ENCODE measurements around the gene GOLGA6L4.
"Not testable (repeated sequence)": the region's sequence is repeated elsewhere in the genome, so short reads cannot be mapped to it uniquely, and the experiment has no call there.

GRCh38 chr15:84199865-84200264 is 35.7 kb upstream of the GOLGA6L4 start:
- TF ChIP-seq POLR2AphosphoS5 (IDR thresholded peaks at IDR 0.05); CTCF (IDR thresholded peaks at IDR 0.05; ENCODE audit: poor library complexity, severe bottlenecking); EZH2 (IDR thresholded peaks at IDR 0.05; ENCODE audit: borderline replicate concordance, insufficient read depth, low read length, poor library complexity, severe bottlenecking); TAF1 (IDR thresholded peaks at IDR 0.05; ENCODE audit: low read depth); EP300 (conservative IDR thresholded peaks at IDR 0.05; ENCODE audit: poor library complexity, severe bottlenecking); MXI1 (conservative IDR thresholded peaks at IDR 0.05; ENCODE audit: poor library complexity, severe bottlenecking); SMC3 (conservative IDR thresholded peaks at IDR 0.05; ENCODE audit: poor library complexity); RAD21 (conservative IDR thresholded peaks at IDR 0.05): not testable (repeated sequence)
